Measurements from ENCODE around the gene ERICH6.
"Not testable (repeated sequence)": the region's sequence is repeated elsewhere in the genome, so short reads cannot be mapped to it uniquely, and the experiment has no call there.

Gene ERICH6

GRCh38 chr3:150681057-150681456 is 22.7 kb downstream of the ERICH6 start:
- no peak for DNase-seq

- DNase-seq, result no peak
These were observed 23.2 kb downstream of the ERICH6 start for GRCh38 chr3:150680562-150680961.

- DNase-seq, result no peak
These were observed 28.1 kb downstream of the ERICH6 start for GRCh38 chr3:150675587-150675986.

- no peak for DNase-seq
These were observed 29.8 kb downstream of the ERICH6 start for GRCh38 chr3:150673966-150674365.

GRCh38 chr3:150666167-150666566 is 37.6 kb downstream of the ERICH6 start:
- DNase-seq, result no peak

- no peak for DNase-seq
These were observed 40.3 kb downstream of the ERICH6 start for GRCh38 chr3:150663461-150663860.

- DNase-seq, result no peak
These were observed 41.1 kb downstream of the ERICH6 start for GRCh38 chr3:150662410-150663200.

- DNase-seq, result no peak
These were observed 47.4 kb downstream of the ERICH6 start for GRCh38 chr3:150656316-150656715.

GRCh38 chr3:150653110-150653561 is 50.6 kb downstream of the ERICH6 start:
- no peak for DNase-seq

GRCh38 chr3:150640256-150640655 is 63.5 kb downstream of the ERICH6 start:
- no peak for DNase-seq

- no peak for DNase-seq
These were observed 64.5 kb downstream of the ERICH6 start for GRCh38 chr3:150639262-150639661.

- DNase-seq, result no peak
These were observed 67.5 kb downstream of the ERICH6 start for GRCh38 chr3:150636258-150636657.

GRCh38 chr3:150635526-150635925 is 68.2 kb downstream of the ERICH6 start:
- DNase-seq, result no peak

GRCh38 chr3:150635076-150635475 is 68.6 kb downstream of the ERICH6 start:
- no peak for DNase-seq

GRCh38 chr3:150631515-150632221 is 72.1 kb downstream of the ERICH6 start:
- no peak for DNase-seq

- no peak for DNase-seq
These were observed 76.2 kb downstream of the ERICH6 start for GRCh38 chr3:150627557-150627956.

GRCh38 chr3:150626148-150626930 is 77.4 kb downstream of the ERICH6 start:
- no peak for DNase-seq

GRCh38 chr3:150623945-150624344 is 79.8 kb downstream of the ERICH6 start:
- DNase-seq, result no peak

- DNase-seq, result not testable (repeated sequence)
These were observed 80.8 kb downstream of the ERICH6 start for GRCh38 chr3:150622955-150623354.

- DNase-seq, result no peak
These were observed 83.6 kb downstream of the ERICH6 start for GRCh38 chr3:150620002-150620689.

GRCh38 chr3:150613709-150614480 is 89.8 kb downstream of the ERICH6 start:
- no peak for DNase-seq

GRCh38 chr3:150613034-150613433 is 90.7 kb downstream of the ERICH6 start:
- no peak for DNase-seq
